Progenitor cell of endocrine pancreas (in vitro differentiated cells): ENCODE measurements around the gene CKAP4. TPM values are rescaled to one million over a fixed set of nuclear protein-coding genes. Genes with fewer than 3 reads are reported as not detected.

ENCODE experiments used
- DNase-seq: peaks from one replicate; pipeline ENCODE4 v3.0.0; 2021; ENCODE audit warnings: low spot score; ENCODE audit not compliant: unreplicated experiment
- H3K27ac Mint-ChIP-seq: 2 replicates; pipeline ENCODE4 v1.8.0; 2021; ENCODE audit warnings: mild to moderate bottlenecking, moderate library complexity, mixed read lengths
- H3K27me3 Mint-ChIP-seq: 2 replicates; pipeline ENCODE4 v1.8.0; 2021; ENCODE audit warnings: mixed read lengths
- H3K36me3 Mint-ChIP-seq: 2 replicates; pipeline ENCODE4 v1.8.0; 2022; ENCODE audit warnings: mixed read lengths; ENCODE audit not compliant: insufficient read depth
- H3K4me1 Mint-ChIP-seq: 2 replicates; pipeline ENCODE4 v1.8.0; 2021; ENCODE audit warnings: low read depth, mixed read lengths
- H3K4me3 Mint-ChIP-seq: 2 replicates; pipeline ENCODE4 v1.8.0; 2021; ENCODE audit warnings: low read depth, mild to moderate bottlenecking, moderate library complexity, mixed read lengths
- H3K9me3 Mint-ChIP-seq: 2 replicates; pipeline ENCODE4 v1.8.0; 2021; ENCODE audit warnings: low read depth, mixed read lengths
- total RNA-seq: library from RNA; stranded (reverse); gene quantifications from 2 replicates; pipeline ENCODE4 v1.2.1, GENCODE V29; 2021
- TF ChIP-seq, protein P1 (sequence below): fragments of 200-600 bp; sonication (generic); IDR thresholded peaks from one replicate; pipeline ENCODE4 v1.5.0; 2021; ENCODE audit warnings: antibody characterized with exemption, mild to moderate bottlenecking; ENCODE audit not compliant: unreplicated experiment

Gene CKAP4
- total RNA-seq, 1 donor from 2014 or later = 102 TPM

DNA sequence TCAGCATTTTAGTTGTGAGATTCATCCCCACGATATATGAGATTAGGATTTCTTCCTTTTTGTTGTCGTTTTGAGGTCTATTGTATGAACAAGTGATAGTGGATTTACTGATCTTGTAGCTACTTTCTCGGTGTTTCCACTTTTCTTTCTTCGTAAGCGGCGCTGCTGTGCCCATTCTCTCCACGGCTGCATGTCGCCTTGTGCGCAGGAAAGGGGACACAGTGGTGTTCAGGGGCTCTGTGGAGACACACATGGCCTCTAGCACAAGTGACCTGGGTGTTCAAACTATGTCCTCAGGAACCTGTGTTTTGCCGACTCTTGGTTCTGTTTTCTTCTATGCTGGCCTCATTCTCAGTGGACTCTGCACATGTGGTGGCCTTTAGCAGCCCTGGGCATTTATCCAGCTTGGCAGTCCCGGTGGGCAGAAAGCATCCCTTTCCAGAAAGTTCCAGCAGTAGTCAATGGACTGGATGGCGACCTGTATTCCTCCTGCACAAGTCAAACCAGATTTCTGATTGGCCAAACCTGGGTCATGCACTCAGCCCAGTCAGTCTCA is 18.7 kb downstream of the CKAP4 start:
- Mint-ChIP-seq H3K27ac (no peak overlapping the region), H3K4me3 (no peak overlapping the region), H3K4me1 (no peaks in the 10 kb centered on the region), H3K36me3 (peaks cover 3% of the 10 kb centered on the region), H3K9me3 (no peaks in the 10 kb centered on the region), H3K27me3 (peaks cover 18% of the 10 kb centered on the region)
- TF ChIP-seq, protein P1, sequence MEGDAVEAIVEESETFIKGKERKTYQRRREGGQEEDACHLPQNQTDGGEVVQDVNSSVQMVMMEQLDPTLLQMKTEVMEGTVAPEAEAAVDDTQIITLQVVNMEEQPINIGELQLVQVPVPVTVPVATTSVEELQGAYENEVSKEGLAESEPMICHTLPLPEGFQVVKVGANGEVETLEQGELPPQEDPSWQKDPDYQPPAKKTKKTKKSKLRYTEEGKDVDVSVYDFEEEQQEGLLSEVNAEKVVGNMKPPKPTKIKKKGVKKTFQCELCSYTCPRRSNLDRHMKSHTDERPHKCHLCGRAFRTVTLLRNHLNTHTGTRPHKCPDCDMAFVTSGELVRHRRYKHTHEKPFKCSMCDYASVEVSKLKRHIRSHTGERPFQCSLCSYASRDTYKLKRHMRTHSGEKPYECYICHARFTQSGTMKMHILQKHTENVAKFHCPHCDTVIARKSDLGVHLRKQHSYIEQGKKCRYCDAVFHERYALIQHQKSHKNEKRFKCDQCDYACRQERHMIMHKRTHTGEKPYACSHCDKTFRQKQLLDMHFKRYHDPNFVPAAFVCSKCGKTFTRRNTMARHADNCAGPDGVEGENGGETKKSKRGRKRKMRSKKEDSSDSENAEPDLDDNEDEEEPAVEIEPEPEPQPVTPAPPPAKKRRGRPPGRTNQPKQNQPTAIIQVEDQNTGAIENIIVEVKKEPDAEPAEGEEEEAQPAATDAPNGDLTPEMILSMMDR = no peak
- no peak for DNase-seq

DNA sequence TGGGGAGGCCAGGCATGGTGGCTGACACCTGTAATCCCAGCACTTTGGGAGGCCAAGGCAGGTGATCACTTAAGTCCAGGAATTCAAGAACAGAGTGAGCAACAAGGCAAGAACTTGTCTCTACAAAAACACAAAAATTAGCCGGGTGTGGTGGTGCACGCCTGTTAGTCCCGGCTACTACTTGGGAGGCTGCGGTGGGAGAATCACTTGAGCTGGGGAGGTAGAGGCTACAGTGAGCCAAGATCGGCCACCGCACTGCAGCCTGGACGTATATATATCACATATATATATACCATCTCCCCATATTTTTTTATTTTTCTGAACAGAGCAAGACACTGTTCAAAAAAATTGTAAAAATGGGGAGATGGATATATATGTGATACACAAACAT is 19.5 kb downstream of the CKAP4 start:
- Mint-ChIP-seq H3K9me3 (no peaks in the 10 kb centered on the region), H3K4me3 (no peak overlapping the region), H3K27ac (no peak overlapping the region), H3K4me1 (no peaks in the 10 kb centered on the region), H3K36me3 (no peaks in the 10 kb centered on the region), H3K27me3 (peaks cover 19% of the 10 kb centered on the region)
- DNase-seq = no peak
- TF ChIP-seq, protein P1 = no peak

DNA sequence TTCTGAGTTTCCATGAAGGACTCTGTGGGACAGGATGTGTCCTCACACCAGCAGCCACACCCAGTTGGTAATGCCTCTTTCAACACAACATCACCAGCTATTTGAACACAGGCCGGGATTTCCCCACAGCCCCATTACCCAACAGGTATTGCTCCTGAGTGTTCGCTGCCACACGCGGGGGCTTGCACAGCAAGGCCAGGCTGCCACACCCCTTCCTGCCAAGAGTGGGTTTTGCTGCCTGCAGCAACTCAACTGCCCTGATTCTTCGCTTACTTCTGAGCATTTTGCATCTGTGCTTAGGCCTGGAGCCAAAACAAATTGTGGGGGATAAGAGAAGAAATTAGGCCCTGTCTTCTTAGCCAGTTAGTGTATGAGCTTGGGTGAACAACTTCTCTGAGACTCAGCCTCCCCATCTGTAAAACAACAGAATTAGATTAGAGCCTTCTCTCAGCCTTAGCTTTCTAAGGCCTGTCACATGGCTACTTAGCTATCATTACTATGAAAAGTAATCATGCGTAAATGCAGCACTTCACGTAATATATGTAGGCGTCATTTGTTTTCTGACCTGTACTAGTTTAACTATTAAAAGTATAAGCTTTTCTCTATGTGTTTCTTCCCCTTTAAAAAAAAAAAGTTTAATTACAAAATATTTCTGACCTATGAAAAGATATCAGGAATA is 20.0 kb downstream of the CKAP4 start:
- no peak overlapping the region for H3K27ac Mint-ChIP-seq
- no peaks in the 10 kb centered on the region for H3K4me1 Mint-ChIP-seq
- no peak overlapping the region for H3K4me3 Mint-ChIP-seq
- no peaks in the 10 kb centered on the region for H3K9me3 Mint-ChIP-seq
- H3K27me3 Mint-ChIP-seq = peaks cover 19% of the 10 kb centered on the region
- TF ChIP-seq, protein P1 = no peak
- no peak for DNase-seq
- no peaks in the 10 kb centered on the region for H3K36me3 Mint-ChIP-seq

DNA sequence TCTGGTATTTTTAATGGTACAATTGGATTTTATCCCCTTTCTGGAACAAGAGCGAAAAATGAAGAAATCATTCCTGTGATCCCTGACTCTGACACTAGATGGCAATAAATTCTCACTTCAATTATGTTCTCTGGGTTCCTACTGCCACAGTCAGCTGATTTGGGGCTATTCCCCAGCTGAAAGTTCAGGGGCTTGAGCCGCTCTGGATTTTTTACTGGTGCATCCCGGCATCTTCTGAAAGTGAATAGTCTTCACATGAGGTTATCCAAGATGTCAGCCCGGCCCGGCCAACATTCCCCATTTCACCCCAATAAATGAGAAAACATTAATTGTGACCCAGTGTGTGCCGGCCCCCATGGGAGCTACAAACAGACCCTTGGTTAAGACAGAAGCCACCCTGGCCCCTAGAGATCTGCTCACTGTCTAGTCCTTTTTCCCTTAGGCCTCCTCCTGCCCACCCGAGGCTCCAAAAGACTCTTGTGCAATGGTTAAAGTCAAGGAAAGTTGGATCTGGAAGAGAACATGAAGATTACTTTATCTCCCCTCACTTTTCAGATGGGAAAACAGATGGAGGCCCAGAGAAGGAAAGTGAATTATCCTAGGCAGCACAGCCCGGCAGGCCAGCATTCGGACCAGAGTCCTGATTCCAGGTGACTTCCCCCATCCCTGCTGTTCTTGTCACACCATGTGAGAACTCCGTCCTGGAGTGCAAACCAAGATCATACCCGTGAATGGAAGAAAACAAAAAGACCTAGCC is 20.8 kb downstream of the CKAP4 start:
- no peak overlapping the region for H3K27ac Mint-ChIP-seq
- no peaks in the 10 kb centered on the region for H3K4me1 Mint-ChIP-seq
- no peaks in the 10 kb centered on the region for H3K36me3 Mint-ChIP-seq
- H3K9me3 Mint-ChIP-seq = no peaks in the 10 kb centered on the region
- peaks cover 19% of the 10 kb centered on the region for H3K27me3 Mint-ChIP-seq
- DNase-seq = no peak
- H3K4me3 Mint-ChIP-seq = no peak overlapping the region
- TF ChIP-seq, protein P1 = peak; percentile 74

DNA sequence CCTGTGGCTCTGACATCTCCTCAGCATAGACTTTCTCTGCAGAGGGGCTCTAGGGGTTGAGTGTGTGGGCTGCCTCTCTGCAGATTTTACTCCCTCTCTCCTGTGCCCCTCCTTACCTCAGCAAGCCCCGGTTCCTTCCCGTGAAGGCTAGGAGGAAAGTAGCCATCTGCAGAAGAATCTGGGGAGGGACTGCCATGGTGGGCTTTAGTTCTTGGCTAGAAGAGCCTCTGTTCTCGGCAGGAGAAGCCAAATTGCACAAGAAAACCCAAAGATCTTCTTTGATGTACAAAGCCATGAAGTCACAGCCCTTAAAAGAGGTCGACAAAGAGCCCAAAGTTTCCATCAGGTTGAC is 23.5 kb downstream of the CKAP4 start:
- no peak overlapping the region for H3K4me3 Mint-ChIP-seq
- H3K4me1 Mint-ChIP-seq = no peaks in the 10 kb centered on the region
- H3K27me3 Mint-ChIP-seq = peaks cover 18% of the 10 kb centered on the region
- TF ChIP-seq, protein P1 = no peak
- DNase-seq = no peak
- no peaks in the 10 kb centered on the region for H3K36me3 Mint-ChIP-seq
- no peak overlapping the region for H3K27ac Mint-ChIP-seq
- no peaks in the 10 kb centered on the region for H3K9me3 Mint-ChIP-seq
